Astrocyte (in vitro differentiated cells and primary cell): ENCODE measurements around the gene METTL26.

Experiments
- CTCF ChIP-seq: IDR thresholded peaks from 2 replicates; pipeline ENCODE4 v1.5.1; 2011; ENCODE audit warnings: low read depth, mild to moderate bottlenecking, inconsistent platforms, low read length, moderate library complexity; ENCODE audit not compliant: insufficient read depth
- EZH2 ChIP-seq: IDR thresholded peaks from 2 replicates; pipeline ENCODE4 v1.6.1; 2012; ENCODE audit warnings: mild to moderate bottlenecking, low read length, inconsistent platforms; ENCODE audit not compliant: insufficient read depth

GRCh38 chr16:648781-649589 lies 12.9 kb upstream of the METTL26 start, which contains the start of gene WDR90:
- no peak for TF ChIP-seq CTCF
- TF ChIP-seq EZH2: no peak
